ENCODE data around the gene MAPK1. TPM values are rescaled to one million over a fixed set of nuclear protein-coding genes. Genes with fewer than 3 reads are reported as not detected.
"Not testable (repeated sequence)": the region's sequence is repeated elsewhere in the genome, so short reads cannot be mapped to it uniquely, and the experiment has no call there.

Gene MAPK1
- total RNA-seq, 1 experiment from 2014 or later = 122 TPM

DNA sequence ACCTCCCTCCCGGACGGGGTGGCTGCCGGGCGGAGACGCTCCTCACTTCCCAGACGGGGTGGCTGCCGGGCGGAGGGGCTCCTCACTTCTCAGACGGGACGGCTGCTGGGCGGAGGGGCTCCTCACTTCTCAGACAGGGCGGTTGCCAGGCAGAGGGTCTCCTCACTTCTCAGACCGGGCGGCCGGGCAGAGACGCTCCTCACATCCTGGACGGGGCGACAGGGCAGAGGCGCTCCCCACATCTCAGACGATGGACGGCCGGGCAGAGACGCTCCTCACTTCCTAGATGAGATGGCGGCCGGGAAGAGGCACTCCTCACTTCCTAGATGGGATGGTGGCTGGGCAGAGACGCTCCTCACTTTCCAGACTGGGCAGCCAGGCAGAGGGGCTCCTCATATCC, 16.5 kb upstream of the MAPK1 start:
- POLR2A ChIA-PET; in situ Hi-C loops (cut with HindIII; ENCODE audit: low pct_unique_long_range_greater_than_20kb, low sequenced_read_pairs); ATAC-seq: not testable (repeated sequence)

GRCh38 chr22:21882754-21883333, 15.4 kb upstream of the MAPK1 start:
- H3K4me3 ChIP-seq (ENCODE audit: low read depth in 2 of 2, low read length in 2 of 2); CTCF ChIA-PET; ATAC-seq; H3K4me1 ChIP-seq (ENCODE audit: control insufficient read depth, insufficient read depth, low read length); POLR2A ChIA-PET; DNase-seq (ENCODE audit: low read depth, low spot score); H3K36me3 ChIP-seq (ENCODE audit: control insufficient read depth, insufficient read depth, low read length); in situ Hi-C loops (cut with HindIII; ENCODE audit: low pct_unique_long_range_greater_than_20kb, low sequenced_read_pairs); BruUV-seq (replicated peaks); H3K27ac ChIP-seq (ENCODE audit: low read length); intact Hi-C loops (cut with micrococcal nuclease; ENCODE audit: unreplicated experiment); H3K9me3 ChIP-seq (ENCODE audit: control insufficient read depth, insufficient read depth, low read depth, low read length); H3K27me3 ChIP-seq (ENCODE audit: control insufficient read depth, insufficient read depth, low read length): not testable (repeated sequence)

More for the DNA sequence above, 16.5 kb upstream of the MAPK1 start:
- BruUV-seq (replicated peaks); H3K9me3 ChIP-seq (ENCODE audit: control insufficient read depth, insufficient read depth, low read depth, low read length); intact Hi-C loops (cut with micrococcal nuclease; ENCODE audit: unreplicated experiment); H3K36me3 ChIP-seq (ENCODE audit: control insufficient read depth, insufficient read depth, low read length); H3K27ac ChIP-seq (ENCODE audit: low read length); CTCF ChIA-PET; H3K4me1 ChIP-seq (ENCODE audit: control insufficient read depth, insufficient read depth, low read length); H3K27me3 ChIP-seq (ENCODE audit: control insufficient read depth, insufficient read depth, low read length); DNase-seq (ENCODE audit: low read depth, low spot score); H3K4me3 ChIP-seq (ENCODE audit: low read depth in 2 of 2, low read length in 2 of 2): not testable (repeated sequence)

DNA sequence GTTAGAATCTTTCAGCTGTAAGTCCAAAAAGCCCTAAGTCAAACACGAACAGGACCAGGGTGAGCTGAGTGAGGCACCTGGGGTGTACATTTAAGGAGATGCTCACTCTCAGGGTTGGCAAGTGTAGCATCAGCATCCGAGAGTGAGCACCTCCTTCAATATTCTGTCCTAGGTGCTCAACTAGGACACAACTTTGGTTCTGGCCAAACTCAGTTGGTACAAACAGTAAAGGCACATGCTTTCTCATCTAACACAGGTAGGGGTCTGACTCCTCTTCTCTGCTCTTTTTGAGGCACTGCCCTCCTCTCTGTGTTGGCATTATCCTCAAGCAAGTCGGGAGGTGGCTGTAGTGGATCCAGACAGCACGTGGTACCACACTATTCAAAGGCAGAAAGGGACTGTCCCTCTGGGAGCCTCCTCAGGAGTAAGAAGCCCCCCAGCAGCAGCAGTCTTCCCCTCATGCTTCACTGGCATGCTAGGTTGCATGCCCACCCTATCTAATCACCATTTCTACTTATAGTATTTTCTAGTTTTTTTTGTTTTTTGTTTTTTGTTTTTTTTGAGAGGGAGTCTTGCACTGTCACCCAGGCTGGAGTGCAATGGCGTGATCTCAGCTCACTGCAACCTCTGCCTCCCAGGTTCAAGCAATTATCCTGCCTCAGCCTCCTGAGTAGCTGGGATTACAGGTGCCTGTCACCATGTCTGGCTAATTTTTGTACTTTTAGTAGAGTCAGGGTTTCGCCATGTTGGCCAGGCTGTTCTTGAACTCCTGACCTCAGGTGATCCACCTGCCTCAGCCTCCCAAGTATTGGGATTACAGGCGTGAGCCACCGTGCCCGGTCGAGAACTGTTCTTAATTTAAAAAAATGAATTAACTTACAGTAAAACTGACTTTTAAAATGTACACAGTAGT, 14.7 kb upstream of the MAPK1 start:
- Histone ChIP-seq H3K27me3 (ENCODE audit: control insufficient read depth, insufficient read depth, low read length) (no peaks in the 10 kb centered on the region), H3K36me3 (ENCODE audit: control insufficient read depth, insufficient read depth, low read length) (no peaks in the 10 kb centered on the region), H3K9me3 (ENCODE audit: control insufficient read depth, insufficient read depth, low read depth, low read length) (no peaks in the 10 kb centered on the region), H3K4me3 (ENCODE audit: low read depth in 2 of 2, low read length in 2 of 2) (no peak overlapping the region), H3K4me1 (ENCODE audit: control insufficient read depth, insufficient read depth, low read length) (no peaks in the 10 kb centered on the region), H3K27ac (ENCODE audit: low read length) (no peak overlapping the region)
- intact Hi-C loops (cut with micrococcal nuclease; ENCODE audit: unreplicated experiment) = no loop called here
- no peak for TF ChIP-seq CTCF (IDR thresholded peaks at IDR 0.05)
- TF ChIP-seq, protein P1, sequence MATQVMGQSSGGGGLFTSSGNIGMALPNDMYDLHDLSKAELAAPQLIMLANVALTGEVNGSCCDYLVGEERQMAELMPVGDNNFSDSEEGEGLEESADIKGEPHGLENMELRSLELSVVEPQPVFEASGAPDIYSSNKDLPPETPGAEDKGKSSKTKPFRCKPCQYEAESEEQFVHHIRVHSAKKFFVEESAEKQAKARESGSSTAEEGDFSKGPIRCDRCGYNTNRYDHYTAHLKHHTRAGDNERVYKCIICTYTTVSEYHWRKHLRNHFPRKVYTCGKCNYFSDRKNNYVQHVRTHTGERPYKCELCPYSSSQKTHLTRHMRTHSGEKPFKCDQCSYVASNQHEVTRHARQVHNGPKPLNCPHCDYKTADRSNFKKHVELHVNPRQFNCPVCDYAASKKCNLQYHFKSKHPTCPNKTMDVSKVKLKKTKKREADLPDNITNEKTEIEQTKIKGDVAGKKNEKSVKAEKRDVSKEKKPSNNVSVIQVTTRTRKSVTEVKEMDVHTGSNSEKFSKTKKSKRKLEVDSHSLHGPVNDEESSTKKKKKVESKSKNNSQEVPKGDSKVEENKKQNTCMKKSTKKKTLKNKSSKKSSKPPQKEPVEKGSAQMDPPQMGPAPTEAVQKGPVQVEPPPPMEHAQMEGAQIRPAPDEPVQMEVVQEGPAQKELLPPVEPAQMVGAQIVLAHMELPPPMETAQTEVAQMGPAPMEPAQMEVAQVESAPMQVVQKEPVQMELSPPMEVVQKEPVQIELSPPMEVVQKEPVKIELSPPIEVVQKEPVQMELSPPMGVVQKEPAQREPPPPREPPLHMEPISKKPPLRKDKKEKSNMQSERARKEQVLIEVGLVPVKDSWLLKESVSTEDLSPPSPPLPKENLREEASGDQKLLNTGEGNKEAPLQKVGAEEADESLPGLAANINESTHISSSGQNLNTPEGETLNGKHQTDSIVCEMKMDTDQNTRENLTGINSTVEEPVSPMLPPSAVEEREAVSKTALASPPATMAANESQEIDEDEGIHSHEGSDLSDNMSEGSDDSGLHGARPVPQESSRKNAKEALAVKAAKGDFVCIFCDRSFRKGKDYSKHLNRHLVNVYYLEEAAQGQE (IDR thresholded peaks at IDR 0.05; ENCODE audit: insufficient read depth in 1 of 2, low read depth in 2 of 2, low read length in 1 of 2) = no peak
- TF ChIP-seq POLR2AphosphoS5 (IDR thresholded peaks at IDR 0.05; ENCODE audit: low read depth, low read length) = no peak
- no peak for TF ChIP-seq SIN3A (IDR thresholded peaks at IDR 0.05; ENCODE audit: borderline replicate concordance, insufficient read depth, low read depth, low read length)
- TF ChIP-seq TCF7L2 (IDR thresholded peaks at IDR 0.05; ENCODE audit: low read depth, low read length) = no peak
- in situ Hi-C loops (cut with HindIII; ENCODE audit: low pct_unique_long_range_greater_than_20kb, low sequenced_read_pairs) = no loop called here
- no TSS peak for BruUV-seq (replicated peaks)
- no peak for DNase-seq (ENCODE audit: low read depth, low spot score)
- ATAC-seq = no peak
- ChIA-PET CTCF (no interaction called here), POLR2A (no interaction called here)
